Subcutaneous adipose tissue (tissue), 4 donors: ENCODE data around the gene KDSR. TPM values are rescaled to one million over a fixed set of nuclear protein-coding genes. Genes with fewer than 3 reads are reported as not detected.

ENCODE experiments used
- total RNA-seq, 4 donors: library from RNA; depleted of rRNA; stranded (reverse); fragments of >200 nt; gene quantifications; one replicate each; pipeline ENCODE4 v1.1.0, GENCODE V29; 2016
- TF ChIP-seq, protein P1 (sequence below): fragments of 450-650 bp; IDR thresholded peaks from one replicate; pipeline ENCODE4 v1.5.1; 2016; ENCODE audit warnings: low read depth, mild to moderate bottlenecking, control low read depth, antibody characterized with exemption, moderate library complexity

KDSR gene
- total RNA-seq, 4 donors from 2014 or later = 56.2 to 63.7 (median 59.9) TPM

DNA sequence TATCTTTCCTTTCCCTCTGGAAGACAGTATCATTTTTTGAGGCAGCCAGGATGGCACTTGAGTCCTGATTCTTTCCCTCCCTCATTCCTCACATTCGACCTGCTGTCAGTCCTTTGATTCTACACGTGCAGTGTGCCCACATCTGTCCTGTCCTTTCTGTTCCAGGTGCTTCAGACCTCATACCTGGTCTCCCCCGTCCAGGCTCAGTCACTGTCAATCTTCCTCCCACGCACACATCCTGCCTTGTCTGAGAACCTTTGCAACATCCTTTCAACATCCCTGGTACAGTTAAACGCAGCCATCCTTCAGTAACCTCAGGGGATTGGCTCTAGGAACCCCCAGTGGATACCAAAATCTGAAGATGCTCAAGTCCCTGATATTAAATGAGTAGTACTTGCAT is 57.6 kb downstream of the KDSR start:
- TF ChIP-seq, protein P1, sequence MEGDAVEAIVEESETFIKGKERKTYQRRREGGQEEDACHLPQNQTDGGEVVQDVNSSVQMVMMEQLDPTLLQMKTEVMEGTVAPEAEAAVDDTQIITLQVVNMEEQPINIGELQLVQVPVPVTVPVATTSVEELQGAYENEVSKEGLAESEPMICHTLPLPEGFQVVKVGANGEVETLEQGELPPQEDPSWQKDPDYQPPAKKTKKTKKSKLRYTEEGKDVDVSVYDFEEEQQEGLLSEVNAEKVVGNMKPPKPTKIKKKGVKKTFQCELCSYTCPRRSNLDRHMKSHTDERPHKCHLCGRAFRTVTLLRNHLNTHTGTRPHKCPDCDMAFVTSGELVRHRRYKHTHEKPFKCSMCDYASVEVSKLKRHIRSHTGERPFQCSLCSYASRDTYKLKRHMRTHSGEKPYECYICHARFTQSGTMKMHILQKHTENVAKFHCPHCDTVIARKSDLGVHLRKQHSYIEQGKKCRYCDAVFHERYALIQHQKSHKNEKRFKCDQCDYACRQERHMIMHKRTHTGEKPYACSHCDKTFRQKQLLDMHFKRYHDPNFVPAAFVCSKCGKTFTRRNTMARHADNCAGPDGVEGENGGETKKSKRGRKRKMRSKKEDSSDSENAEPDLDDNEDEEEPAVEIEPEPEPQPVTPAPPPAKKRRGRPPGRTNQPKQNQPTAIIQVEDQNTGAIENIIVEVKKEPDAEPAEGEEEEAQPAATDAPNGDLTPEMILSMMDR = no peak

DNA sequence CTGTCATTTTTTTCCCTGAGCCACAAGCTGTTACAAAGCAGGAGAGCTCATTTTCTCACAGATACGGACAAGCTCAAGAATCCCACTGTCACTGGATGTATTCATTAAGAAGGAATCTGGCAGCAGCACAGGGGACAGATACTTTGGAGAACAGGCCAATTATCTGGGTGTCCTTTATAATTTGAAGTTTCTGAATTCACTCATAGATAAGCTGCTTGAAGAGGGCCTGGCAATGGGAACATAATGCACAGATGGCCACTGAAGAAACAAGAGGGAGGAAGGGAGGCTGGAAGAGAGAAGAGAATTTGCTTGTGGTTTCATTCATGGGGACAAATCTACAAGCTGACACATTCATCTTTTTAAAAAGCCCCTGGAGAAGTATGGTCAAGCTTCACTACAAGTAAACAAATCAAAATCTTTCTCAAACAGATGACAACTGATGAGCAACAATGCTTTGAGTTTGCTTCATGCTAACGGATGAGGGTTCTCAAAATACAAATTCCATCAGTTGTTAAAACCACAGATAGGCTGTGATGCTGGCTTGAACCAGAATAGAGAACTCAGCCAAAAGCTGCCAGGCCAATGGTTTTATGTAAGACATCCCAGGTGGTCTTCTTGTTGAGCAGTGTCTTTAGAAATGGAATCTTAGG is 59.3 kb downstream of the KDSR start:
- TF ChIP-seq, protein P1 = no peak

DNA sequence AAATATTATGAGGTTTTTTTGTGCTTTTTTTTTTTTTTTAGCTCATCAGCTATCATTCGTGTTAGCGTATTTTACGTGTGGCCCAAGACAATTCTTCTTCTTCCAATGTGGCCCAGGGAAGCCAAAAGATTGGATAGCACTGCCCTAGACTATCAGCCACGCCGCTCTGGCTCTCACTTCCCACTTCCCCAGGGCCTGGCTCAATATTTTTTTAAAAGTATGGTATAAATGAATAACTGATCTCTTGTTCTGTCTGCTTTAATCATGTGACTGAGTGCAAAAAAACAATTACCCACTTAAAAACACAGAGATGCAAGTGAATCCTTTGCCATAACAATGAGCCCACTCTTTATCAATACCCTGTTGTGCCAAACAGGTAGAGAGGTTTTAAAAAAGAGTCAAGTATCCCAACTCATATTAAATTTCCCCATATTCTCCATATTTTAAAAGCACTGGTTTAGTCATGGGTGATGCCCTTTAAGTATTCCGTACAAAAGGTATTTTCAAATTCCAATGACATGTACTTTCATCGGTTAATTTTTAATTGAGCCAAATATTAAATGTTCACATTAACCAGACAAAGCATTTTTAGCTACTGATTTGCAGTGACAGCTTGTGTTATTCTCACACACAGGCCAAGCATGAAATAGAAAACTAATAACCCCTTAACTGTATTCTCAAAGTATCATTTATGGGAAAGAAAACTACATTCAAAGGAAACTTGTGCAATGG is 60.0 kb downstream of the KDSR start:
- TF ChIP-seq, protein P1 = no peak

DNA sequence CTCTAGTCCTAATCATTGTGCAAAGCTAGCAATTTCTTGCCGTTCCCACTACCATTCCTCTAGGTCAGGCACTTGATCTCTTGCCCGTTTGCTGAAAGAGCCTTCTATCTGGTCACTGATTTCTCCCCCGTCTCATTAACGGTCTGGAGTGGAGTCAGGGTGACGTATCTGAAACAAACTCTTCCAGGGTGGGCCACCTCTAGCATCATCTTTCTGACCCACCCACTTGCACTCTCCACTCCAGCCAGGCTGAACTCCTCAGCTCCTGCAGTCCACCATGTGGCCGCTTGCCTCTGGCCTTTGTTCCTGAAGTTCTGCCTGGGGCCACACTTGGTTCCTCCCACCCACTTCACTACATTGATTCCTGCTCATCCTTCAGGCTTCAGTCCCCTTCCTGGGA is 60.8 kb downstream of the KDSR start:
- TF ChIP-seq, protein P1 = no peak

DNA sequence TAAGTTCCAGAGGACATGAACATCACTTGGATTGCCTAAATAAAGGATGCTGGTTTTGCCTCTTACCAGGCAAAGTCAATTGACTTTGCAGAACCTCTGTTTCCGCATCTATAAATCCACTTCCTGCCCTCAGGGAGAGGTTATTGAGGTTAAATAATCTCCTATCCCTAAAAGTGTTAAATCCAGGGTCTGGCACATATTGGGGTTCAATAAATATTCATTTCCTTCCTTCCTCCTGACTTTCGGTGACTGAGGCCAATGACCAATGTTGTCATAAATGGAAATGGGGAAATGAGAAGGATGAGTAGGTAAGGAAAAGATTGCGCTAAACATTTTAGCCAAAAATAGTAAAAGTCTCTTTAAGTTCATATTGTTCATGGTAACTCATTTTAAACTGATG is 63.5 kb downstream of the KDSR start:
- TF ChIP-seq, protein P1 = no peak

DNA sequence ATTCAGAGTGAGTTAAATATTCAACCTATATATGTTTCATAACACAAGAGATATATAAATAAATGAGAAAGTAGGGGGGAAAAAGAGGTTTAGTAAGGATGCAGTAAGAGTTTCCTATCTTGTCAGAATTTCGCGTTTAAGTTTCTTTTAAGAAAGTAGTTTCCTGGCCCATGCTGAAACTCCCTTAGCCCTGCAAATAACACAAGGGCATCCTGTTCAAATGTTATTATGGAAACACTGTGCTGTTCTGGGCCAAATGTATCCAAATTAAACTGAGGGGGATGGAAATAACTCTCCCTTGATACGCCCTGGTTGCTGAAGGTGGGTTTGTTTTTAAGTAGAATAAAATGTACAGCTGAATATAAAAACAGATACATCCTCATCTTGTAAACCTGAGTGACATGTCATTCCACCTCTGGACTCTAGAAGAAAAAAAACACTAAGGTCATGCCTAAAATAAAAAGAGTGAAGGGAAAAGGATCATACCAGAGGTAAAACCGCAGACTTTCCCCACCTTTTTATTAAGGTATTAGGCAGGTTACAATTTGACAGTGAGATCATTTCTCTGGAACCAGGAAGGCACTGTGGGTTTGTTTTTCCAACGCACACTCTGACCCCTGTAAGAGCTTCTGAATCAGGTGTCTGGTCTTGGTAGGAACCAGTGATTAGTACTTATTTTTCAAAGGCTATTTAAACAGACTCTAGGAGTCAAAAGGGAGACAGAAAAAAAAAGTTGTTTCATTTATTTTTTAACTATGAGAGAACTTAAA is 64.2 kb downstream of the KDSR start:
- TF ChIP-seq, protein P1 = no peak

DNA sequence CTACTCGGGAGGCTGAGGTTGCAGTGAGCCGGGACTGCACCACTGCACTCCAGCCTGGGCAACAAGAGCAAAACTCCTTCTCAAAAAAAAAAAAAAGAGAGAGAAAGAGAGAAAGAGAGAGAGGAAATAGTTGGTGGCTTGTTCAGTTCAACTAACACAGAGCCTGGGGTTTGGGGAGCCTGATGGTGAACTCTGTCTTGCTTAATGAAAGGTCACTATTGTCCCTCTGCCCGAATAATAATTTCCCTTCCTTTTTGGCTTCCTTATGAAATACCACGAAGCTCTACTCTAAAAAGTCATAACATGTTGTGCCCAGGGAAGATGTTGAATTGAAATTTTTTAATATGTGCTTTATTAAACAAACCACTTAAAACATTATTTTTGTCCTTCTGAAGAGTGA is 64.8 kb downstream of the KDSR start:
- TF ChIP-seq, protein P1 = no peak
